Measurements from ENCODE around the gene FADS3. TPM values are rescaled to one million over a fixed set of nuclear protein-coding genes. Genes with fewer than 3 reads are reported as not detected.

Gene FADS3
- total and polyA plus RNA-seq, 2 of the 13 experiments (the other 11 are each of a cell fraction or from before 2014, with no cell fraction given) = 13.4 to 23.2 TPM

GRCh38 chr11:61899146-61899841 is 7.9 kb upstream of the FADS3 start (continued):
- TF ChIP-seq ZNF83 (CRISPR knock-in tag; IDR thresholded peaks at IDR 0.05; ENCODE audit: borderline replicate concordance) = no peak
- no peak for TF ChIP-seq ZNF800 (CRISPR knock-in tag; IDR thresholded peaks at IDR 0.05)
- TF ChIP-seq ZNF441 (CRISPR knock-in tag; IDR thresholded peaks at IDR 0.05; ENCODE audit: borderline replicate concordance) = 0 out of 2 replicates have a peak, but pooled peaks have one; percentile 43
- no peak for TF ChIP-seq MAX (IDR thresholded peaks at IDR 0.05)
- TF ChIP-seq SOX5 (CRISPR knock-in tag; IDR thresholded peaks at IDR 0.05; ENCODE audit: borderline replicate concordance) = peak; percentile 28; the same call in 1 of the 2 replicates
- 0 out of 2 replicates have a peak, but pooled peaks have one; percentile 44 for TF ChIP-seq ZNF124 (CRISPR knock-in tag; IDR thresholded peaks at IDR 0.05)
- TF ChIP-seq ISX (CRISPR knock-in tag; conservative IDR thresholded peaks at IDR 0.05) = no peak
- 0 out of 2 replicates have a peak, but pooled peaks have one; percentile 13 for TF ChIP-seq ZNF772 (CRISPR knock-in tag; IDR thresholded peaks at IDR 0.05)
- no peak for TF ChIP-seq ATM (IDR thresholded peaks at IDR 0.05; ENCODE audit: borderline replicate concordance)
- 0 out of 2 replicates have a peak, but pooled peaks have one; percentile 40 for TF ChIP-seq KMT2B (CRISPR knock-in tag; IDR thresholded peaks at IDR 0.05)
- no peak for TF ChIP-seq ZNF326 (CRISPR knock-in tag; IDR thresholded peaks at IDR 0.05; ENCODE audit: borderline replicate concordance)
- peak; percentile 67; the same call in 2 of the 3 replicates for TF ChIP-seq MXI1 (IDR thresholded peaks at IDR 0.05; ENCODE audit: borderline replicate concordance, low read depth, low read length)
- no peak for TF ChIP-seq JUN (CRISPR knock-in tag; IDR thresholded peaks at IDR 0.05)
- no peak for TF ChIP-seq TIGD3 (CRISPR knock-in tag; IDR thresholded peaks at IDR 0.05; ENCODE audit: borderline replicate concordance)
- TF ChIP-seq KMT2A (CRISPR knock-in tag; IDR thresholded peaks at IDR 0.05) = 0 out of 2 replicates have a peak, but pooled peaks have one; percentile 41
- no peak for TF ChIP-seq TCF12 (IDR thresholded peaks at IDR 0.05)
- TF ChIP-seq TCF12 (CRISPR knock-in tag; IDR thresholded peaks at IDR 0.05) = no peak
- TF ChIP-seq ETV6 (CRISPR knock-in tag; conservative IDR thresholded peaks at IDR 0.05) = no peak
- no peak for TF ChIP-seq POLR2A (IDR thresholded peaks at IDR 0.05; ENCODE audit: insufficient read depth in 1 of 2, low read depth in 2 of 2, low read length in 2 of 2)
- TF ChIP-seq JARID2 (CRISPR knock-in tag; IDR thresholded peaks at IDR 0.05; ENCODE audit: insufficient replicate concordance) = no peak
- no peak for TF ChIP-seq U2AF1 (optimal IDR thresholded peaks at IDR 0.05; ENCODE audit: low read depth, low read length)
- TF ChIP-seq ZNF75D (CRISPR knock-in tag; IDR thresholded peaks at IDR 0.05; ENCODE audit: borderline replicate concordance) = no peak
- no peak for TF ChIP-seq RFX3 (CRISPR knock-in tag; IDR thresholded peaks at IDR 0.05)
- TF ChIP-seq SOX13 (IDR thresholded peaks at IDR 0.05) = no peak
- TF ChIP-seq SOX13 (CRISPR knock-in tag; conservative IDR thresholded peaks at IDR 0.05 in 1 of 2, IDR thresholded peaks at IDR 0.05 in 1 of 2) = peak in 1 of 2 experiments; percentile 37; a peak in 1 of 4 replicates
